Panc1 (cell line): ENCODE measurements around the gene TVP23A.

ENCODE experiments used
- TCF7L2 ChIP-seq: IDR thresholded peaks from 2 replicates; pipeline ENCODE4 v1.6.1; 2011; ENCODE audit warnings: mild to moderate bottlenecking, low read depth, low read length, inconsistent platforms
- TF ChIP-seq, protein P1 (sequence below): fragments of 450-650 bp; IDR thresholded peaks from 2 replicates; pipeline ENCODE4 v1.5.1; 2017; ENCODE audit warnings: mild to moderate bottlenecking
- TF ChIP-seq, protein P2 (sequence below), 2 experiments: IDR thresholded peaks; 2 replicates each; pipeline ENCODE4 v1.6.1; 2011 to 2012; ENCODE audit warnings: low read depth in 2 of 2, control low read depth in 1 of 2, low read length in 1 of 2, mild to moderate bottlenecking in 1 of 2, moderate library complexity in 1 of 2; ENCODE audit not compliant: insufficient read depth in 1 of 2

DNA sequence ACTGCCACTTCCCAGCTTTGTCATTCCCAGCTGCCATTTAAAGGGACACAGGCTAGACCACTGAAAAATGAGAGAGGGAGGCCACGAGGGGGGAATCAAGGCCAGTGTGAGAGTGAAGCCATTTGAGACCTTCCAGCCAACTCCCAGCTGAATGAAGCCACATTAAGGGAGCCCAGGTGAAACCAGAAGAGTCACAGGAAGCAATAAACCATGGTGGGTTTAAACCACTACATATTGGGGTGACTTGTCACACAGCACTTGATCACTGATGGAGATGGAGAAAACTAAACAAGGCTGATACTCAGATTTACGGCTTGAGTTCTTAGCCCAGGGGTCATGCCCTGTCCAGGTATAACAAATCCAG is 77.8 kb downstream of the TVP23A start:
- TF ChIP-seq, protein P1, sequence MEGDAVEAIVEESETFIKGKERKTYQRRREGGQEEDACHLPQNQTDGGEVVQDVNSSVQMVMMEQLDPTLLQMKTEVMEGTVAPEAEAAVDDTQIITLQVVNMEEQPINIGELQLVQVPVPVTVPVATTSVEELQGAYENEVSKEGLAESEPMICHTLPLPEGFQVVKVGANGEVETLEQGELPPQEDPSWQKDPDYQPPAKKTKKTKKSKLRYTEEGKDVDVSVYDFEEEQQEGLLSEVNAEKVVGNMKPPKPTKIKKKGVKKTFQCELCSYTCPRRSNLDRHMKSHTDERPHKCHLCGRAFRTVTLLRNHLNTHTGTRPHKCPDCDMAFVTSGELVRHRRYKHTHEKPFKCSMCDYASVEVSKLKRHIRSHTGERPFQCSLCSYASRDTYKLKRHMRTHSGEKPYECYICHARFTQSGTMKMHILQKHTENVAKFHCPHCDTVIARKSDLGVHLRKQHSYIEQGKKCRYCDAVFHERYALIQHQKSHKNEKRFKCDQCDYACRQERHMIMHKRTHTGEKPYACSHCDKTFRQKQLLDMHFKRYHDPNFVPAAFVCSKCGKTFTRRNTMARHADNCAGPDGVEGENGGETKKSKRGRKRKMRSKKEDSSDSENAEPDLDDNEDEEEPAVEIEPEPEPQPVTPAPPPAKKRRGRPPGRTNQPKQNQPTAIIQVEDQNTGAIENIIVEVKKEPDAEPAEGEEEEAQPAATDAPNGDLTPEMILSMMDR: no peak
- no peak for TF ChIP-seq TCF7L2
- TF ChIP-seq, protein P2, sequence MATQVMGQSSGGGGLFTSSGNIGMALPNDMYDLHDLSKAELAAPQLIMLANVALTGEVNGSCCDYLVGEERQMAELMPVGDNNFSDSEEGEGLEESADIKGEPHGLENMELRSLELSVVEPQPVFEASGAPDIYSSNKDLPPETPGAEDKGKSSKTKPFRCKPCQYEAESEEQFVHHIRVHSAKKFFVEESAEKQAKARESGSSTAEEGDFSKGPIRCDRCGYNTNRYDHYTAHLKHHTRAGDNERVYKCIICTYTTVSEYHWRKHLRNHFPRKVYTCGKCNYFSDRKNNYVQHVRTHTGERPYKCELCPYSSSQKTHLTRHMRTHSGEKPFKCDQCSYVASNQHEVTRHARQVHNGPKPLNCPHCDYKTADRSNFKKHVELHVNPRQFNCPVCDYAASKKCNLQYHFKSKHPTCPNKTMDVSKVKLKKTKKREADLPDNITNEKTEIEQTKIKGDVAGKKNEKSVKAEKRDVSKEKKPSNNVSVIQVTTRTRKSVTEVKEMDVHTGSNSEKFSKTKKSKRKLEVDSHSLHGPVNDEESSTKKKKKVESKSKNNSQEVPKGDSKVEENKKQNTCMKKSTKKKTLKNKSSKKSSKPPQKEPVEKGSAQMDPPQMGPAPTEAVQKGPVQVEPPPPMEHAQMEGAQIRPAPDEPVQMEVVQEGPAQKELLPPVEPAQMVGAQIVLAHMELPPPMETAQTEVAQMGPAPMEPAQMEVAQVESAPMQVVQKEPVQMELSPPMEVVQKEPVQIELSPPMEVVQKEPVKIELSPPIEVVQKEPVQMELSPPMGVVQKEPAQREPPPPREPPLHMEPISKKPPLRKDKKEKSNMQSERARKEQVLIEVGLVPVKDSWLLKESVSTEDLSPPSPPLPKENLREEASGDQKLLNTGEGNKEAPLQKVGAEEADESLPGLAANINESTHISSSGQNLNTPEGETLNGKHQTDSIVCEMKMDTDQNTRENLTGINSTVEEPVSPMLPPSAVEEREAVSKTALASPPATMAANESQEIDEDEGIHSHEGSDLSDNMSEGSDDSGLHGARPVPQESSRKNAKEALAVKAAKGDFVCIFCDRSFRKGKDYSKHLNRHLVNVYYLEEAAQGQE (IDR thresholded peaks at IDR 0.05; ENCODE audit: insufficient read depth in 1 of 2, low read depth in 2 of 2, low read length in 1 of 2): no peak
